NCI-H2081 treated with DMSO at 0.1 percent for 48 hours (cell line): ENCODE measurements around the gene CMTM7.

ENCODE experiments used
- DNase-seq: peaks from one replicate; lab custom pipeline; 2025; lab: John Stamatoyannopoulos, UW

The CMTM7 gene

DNA sequence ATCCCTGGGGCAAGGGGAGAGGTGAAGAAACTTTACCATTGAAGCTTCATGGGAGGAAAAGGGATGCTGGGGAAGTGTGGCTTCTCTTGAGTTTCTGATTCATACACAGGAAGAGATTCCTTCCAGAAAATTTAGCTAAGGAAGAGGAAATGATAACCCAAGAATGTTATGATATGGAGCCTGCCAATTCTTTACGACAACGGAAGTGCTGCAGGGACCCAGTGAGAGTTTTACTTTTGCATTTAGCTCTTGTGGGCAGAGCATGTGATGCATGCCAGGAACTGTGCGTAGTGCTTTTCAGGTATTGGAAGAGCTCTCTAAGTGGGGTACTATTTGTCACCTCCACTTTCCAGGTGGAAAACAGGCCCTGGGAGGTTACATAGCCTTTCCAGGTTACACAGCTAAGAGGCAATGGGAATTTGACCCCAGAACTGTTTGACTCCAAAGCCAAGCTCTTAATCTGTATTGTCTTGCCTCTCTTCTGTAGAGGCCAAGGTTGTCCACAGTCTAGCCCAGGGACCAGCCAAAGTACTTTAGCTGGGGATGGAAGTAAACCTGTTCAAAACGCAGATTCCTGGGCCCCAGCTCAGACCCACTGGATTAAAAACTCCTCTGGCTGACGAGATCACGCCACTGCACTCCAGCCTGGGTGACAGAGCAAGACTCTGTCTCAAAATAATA is 23.0 kb downstream of the CMTM7 start:
- no peak for DNase-seq

DNA sequence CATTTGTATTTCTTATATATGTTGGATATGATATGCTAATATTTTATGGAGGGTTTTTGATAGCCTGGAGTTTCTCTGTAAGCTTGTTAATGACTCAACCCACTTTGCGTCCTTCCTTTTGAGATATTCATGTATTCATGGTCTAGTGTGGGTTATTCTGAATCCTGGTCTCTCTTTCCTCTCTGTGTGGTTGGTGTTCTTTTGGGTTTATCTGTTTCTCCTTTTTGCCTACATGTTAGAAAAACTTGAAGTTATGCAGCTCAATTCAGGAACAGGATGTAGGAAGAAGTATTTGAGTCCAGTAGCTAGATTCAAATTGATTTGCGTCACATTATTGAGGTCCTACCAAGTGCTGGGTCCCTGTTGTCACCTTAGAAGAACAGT is 28.1 kb downstream of the CMTM7 start:
- no peak for DNase-seq

DNA sequence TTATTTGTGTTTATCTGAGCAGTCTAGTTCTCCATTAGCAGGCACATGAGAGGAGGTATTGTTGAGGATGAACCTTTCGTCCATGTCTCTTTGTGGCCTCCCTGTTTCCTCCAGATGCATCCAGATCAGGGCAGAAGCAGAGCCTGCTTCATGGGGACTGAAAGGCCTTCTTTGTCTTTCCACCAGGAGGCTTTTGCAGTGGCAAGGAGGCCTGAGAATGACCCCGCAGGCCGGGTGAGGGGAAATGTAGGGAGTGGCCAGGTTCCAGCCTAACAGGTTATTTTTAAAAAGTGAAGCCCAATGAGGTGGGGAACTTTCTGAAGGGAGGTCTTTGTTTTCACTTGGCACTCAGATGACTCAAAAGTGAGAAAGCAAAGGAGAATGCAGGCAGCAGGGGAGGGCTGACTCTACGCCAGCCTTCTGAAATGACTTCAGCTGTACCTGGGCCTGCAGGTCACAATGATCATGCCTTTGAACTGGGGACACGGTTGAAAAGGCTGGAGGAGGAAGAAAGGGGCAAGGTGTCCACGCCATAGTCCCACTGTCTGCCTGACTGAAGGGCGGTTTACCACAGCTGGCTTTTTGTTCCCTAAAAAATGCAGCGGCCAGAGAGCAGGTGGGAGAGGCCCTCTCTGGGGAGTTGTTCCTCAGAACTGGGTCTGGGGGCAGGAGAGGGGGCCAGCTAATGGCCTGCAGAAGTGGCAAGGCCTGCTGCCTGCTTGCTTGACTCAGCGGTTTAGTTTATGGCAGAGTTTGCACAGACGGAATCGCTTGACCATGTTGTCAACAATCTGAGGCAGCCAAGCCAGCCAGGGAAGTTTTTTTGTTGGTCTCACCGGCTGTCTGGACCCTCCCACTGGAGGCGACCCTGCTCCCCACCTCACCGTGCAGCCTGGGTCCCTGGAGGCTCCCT is 28.7 kb downstream of the CMTM7 start:
- DNase-seq = no peak

GRCh38 chr3:32421185-32421584 is 29.5 kb downstream of the CMTM7 start:
- no peak for DNase-seq

GRCh38 chr3:32421991-32422859 is 30.6 kb downstream of the CMTM7 start:
- peak; percentile 63 for DNase-seq

DNA sequence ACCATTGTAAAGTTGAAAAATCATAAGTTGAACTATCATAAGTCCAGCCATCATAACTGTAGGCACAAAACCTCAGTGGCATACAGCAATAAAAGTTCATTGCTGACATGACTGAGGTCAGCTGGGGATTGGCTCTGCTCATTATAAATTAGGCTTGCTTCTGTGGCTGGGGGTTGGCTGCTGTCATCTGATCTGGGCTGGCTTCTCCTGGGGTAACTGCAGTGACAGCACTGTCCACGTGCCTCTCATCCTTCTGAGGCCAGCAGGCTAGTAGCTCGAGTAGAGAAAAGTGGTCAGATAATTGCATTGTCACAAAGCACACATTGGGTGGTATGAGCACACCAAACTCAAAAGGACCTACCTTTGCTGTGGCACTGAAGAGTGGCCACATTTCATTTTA is 31.3 kb downstream of the CMTM7 start:
- no peak for DNase-seq

DNA sequence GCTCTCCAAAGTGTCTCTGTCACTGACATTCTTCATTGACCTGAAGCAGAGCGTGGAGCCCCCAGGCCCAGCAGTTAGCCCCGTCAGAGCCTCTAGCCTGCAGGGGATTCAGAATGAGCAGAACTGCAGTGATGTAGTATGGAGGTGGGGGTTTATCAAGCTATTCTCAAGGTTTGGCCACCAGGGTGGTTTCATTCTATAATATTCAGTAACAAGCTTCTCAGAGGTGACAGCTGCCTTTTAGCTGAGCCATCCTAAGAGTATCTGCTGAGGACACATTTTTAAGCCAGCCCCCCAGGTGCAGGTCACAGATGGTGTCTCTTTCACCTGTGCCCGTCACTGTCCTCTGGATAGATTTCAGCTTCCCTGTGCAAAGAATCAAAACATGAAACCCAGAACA is 31.9 kb downstream of the CMTM7 start:
- no peak for DNase-seq

GRCh38 chr3:32423956-32424557 is 32.4 kb downstream of the CMTM7 start:
- no peak for DNase-seq

DNA sequence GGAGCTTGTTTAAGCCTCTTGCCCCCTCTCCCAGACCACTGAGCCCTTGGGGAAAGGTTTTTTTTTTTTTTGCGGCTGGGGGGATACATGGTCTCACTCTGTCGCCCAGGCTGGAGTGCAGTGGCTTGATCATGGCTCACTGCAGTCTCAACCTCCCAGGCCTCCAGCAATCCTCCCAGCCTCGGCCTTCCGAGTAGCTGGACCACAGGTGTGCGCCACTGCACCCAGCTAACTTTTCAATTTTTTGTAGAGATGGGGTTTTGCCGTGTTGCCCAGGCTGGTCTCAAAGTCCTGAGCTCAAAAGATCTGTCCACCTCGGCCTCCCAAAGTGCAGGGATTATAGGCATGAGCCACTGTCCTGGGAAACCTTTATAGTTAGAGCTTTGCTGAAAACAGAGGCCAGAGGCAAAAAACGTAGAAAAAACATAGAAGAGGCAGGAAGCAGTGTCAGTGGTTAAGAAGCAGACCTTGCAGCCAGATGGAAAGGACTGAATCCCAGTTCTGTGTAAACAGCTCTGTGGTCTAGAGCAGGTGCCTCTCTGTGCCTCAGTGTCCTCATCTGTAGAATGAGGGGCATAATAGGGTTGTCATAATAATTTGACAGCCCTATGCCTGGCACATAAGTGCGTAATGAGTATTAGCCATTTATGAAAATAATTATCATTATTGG is 33.1 kb downstream of the CMTM7 start:
- DNase-seq = no peak

DNA sequence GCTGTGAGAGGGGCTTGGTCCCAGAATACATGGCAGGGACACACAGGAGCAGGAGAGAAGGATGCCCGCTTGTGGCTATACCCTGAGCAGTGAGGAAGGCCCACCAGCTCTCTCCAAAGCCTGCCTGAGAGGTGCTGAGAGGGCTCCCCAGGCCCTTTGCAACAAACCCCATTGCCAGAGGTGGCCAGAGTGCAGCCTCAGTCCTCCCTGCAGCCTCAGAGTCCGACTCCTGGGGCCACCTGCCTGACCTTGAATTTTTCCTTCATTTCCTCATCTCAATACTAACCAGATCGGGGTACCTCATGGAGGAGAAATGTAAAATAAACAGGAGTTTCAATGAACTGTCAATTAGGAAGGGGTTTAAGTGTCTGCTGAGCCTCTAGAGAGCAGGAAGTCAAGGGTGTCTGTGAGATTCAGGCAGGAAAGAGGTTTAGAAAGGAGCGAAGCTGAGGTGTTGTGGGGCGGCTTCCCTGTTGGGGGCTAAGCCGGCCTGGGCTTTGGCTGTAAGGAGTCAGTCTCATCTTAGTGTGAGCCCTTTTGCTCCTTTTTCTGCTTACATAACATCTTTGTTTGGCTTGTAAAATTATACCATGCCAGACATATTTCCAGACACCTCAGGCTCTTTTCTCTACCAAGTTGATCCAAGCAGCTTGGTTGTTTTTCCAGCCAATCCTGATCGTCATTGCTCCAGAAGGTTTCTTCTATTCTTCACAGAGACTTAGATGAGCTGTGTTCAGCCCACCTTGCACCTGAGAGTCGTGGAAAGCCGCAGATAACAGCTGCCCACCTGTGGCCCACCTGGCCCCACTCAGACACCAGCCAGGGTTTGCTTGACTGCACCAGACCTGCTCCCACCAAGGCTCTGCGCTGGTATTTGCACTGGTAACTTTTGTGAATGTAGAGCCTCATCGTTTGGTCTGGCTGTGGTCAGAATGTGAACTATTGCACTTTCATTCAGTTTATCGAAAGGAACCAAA is 36.7 kb downstream of the CMTM7 start:
- no peak for DNase-seq

- no peak for DNase-seq
Observed at GRCh38 chr3:32430900-32431299, 39.2 kb downstream of the CMTM7 start.

DNA sequence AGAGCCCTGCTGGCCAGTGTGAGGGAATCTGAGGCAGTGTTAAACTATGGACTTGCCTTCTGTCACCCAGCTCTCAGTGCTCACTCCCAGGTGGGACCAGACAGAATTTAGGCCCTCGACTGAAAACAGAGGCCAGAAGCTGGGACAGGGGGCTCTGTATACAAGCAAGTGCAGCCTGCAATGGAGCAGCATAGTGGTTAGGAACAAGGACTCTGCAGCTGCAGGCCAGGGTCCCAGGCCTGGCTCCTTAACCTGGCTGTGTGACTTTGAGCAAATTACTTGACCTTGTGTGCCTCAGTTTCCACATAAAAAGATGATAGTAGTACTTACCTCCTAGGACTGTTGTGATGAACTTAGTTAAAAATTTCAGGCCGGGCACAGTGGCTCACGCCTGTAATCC is 39.8 kb downstream of the CMTM7 start:
- no peak for DNase-seq

DNA sequence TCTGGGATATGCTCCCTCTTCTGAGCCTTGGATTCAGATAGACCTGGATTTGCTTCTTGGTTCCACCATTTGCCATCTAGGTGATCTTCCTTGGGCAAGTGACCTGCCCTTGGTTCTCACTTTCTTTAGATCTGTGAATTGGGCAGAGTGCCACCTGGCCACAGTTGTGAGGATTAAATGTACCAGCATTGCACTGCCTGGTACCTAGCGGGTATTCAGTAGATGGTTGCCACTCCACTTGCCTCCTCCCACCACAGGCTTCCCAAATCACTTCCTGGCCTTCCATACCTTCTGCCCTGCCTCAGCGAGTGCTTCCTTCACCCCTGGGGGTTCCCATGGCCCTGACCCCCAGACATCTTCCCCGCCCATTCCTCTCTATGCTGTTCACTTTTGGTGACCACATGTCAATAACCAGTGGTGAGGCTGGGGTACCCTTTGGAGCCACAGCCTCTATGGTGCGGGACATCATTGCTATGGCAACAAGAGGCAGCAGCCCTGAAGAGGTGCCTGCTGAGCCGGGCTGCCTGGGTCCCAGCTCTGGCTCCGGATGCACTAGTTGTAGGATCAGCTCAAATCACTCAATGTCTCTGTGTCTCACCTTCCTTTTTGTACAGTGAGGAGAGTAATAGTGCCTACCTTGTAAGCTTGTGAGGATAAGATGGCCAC is 40.5 kb downstream of the CMTM7 start:
- no peak for DNase-seq

DNA sequence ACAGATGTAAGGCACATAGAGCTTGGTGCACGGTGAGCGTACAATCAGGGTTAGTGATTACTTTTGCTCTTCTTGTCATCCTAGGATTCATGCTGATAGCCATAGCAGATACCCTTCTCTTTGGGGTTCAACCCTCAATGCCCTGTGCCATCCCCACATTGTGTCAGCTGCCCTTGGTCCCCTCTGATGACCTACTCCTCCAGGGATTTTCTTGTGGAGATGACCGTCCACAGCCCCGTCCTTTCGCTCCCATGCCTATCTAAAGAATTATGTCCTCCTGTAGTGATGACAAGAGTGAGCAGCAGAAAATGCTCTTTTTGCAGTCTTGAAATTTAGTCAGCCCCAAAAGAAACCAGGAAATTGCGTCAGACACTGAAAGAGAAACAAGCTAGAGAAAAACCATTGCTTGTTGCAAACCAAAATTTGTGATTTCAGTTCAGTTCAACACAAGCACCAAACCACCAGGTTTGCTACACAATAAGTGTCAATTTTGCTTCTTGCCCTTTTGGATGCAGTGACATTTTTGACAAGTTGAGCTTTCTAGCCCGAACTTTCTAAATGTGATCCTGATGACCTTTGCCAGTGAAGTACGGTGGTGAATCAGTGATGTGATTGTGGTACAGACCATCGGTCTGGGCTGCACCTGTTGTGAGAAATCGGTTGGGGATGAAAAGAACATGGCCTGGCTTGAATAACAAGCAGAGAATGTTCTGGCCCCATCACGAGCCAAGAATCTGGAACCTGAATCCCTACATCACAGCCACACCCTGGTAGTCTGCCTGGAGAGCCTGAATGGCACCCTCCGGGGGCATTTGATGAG is 41.3 kb downstream of the CMTM7 start:
- DNase-seq = no peak

GRCh38 chr3:32434206-32434605 is 42.6 kb downstream of the CMTM7 start:
- no peak for DNase-seq

- DNase-seq = no peak
Observed at GRCh38 chr3:32435911-32436815, 44.5 kb downstream of the CMTM7 start.

GRCh38 chr3:32436816-32437189 is 45.1 kb downstream of the CMTM7 start:
- no peak for DNase-seq

GRCh38 chr3:32437896-32438295 is 46.2 kb downstream of the CMTM7 start:
- no peak for DNase-seq
